GM12878 (cell line): ENCODE results near the gene TNFRSF1A. TPM values are rescaled to one million over a fixed set of nuclear protein-coding genes. Genes with fewer than 3 reads are reported as not detected.

Experiments used
- ATAC-seq: fragments of 200-7000 bp; cut with Tn5 transposase; 3 replicates; pipeline ENCODE4 v1.9.1; 2020; ENCODE audit warnings: mild to moderate bottlenecking, moderate library complexity
- BruUV-seq: library from RNA; stranded (reverse); fragments of 400-500 nt; replicated peaks from 2 replicates; lab custom pipeline; 2021; lab: Mats Ljungman, UMichigan
- CTCF ChIA-PET: fragments of 300-600 bp; sonication (Branson Sonifier 250); formaldehyde crosslinking; extraction: SDS; loops from one replicate; lab custom pipeline; 2021; ENCODE audit warnings: inconsistent platforms; lab: Yijun Ruan, JAX
- POLR2A ChIA-PET: fragments of 350-600 bp; formaldehyde crosslinking; extraction: SDS; loops from one replicate; lab custom pipeline; 2021; ENCODE audit warnings: inconsistent platforms; lab: Charles Lee
- RAD21 ChIA-PET: fragments of 300-600 bp; sonication (Branson Sonifier 250); formaldehyde crosslinking; loops from one replicate; lab custom pipeline; 2023; ENCODE audit warnings: antibody characterized with exemption; ENCODE audit not compliant: unreplicated experiment; lab: Charles Lee
- SMC1A ChIA-PET: fragments of 300-600 bp; sonication (Branson Sonifier 250); formaldehyde crosslinking; loops from one replicate; lab custom pipeline; 2023; ENCODE audit not compliant: unreplicated experiment, uncharacterized antibody; lab: Charles Lee
- DNase-seq: peaks from one replicate; pipeline ENCODE4 v3.0.0-alpha.2; 2011; ENCODE audit warnings: low read depth, low spot score
- FAIRE-seq: peaks from 3 replicates; lab custom pipeline; 2011; peaks lifted over from hg19 to GRCh38; lab: Jason Lieb, UNC
- H2AFZ ChIP-seq: 2 replicates; pipeline ENCODE4 v1.6.0; 2011; ENCODE audit warnings: low read depth, low read length, control low read depth; ENCODE audit not compliant: control insufficient read depth
- H3K27ac ChIP-seq: 2 replicates; pipeline ENCODE4 v1.5.1; 2011; ENCODE audit warnings: control low read depth; ENCODE audit not compliant: control insufficient read depth, insufficient read depth
- H3K27me3 ChIP-seq, 2 experiments: replicated peaks in 1 of 2; 2 replicates each; pipeline versions ENCODE4 v1.6.0 to v1.6.1; 2011; ENCODE audit warnings: low read length in 1 of 2; ENCODE audit not compliant: control insufficient read depth in 2 of 2, insufficient read depth in 2 of 2
- H3K36me3 ChIP-seq, 2 experiments: 2 replicates each; pipeline ENCODE4 v1.5.1; 2011; ENCODE audit warnings: low read length in 1 of 2; ENCODE audit not compliant: control insufficient read depth in 2 of 2, insufficient read depth in 2 of 2
- H3K4me1 ChIP-seq: 2 replicates; pipeline ENCODE4 v1.6.1; 2011; ENCODE audit warnings: mild to moderate bottlenecking, low read length, moderate library complexity, mixed read lengths; ENCODE audit not compliant: control insufficient read depth, insufficient read depth
- H3K4me2 ChIP-seq: 2 replicates; pipeline ENCODE4 v1.6.0; 2011; ENCODE audit warnings: control low read depth; ENCODE audit not compliant: control insufficient read depth, insufficient read depth
- H3K4me3 ChIP-seq: fragments of 200-600 bp; sonication (generic); 2 replicates; pipeline ENCODE4 v1.5.1; 2016
- H3K79me2 ChIP-seq: 2 replicates; pipeline ENCODE4 v1.6.0; 2011; ENCODE audit warnings: low read length; ENCODE audit not compliant: control insufficient read depth, insufficient read depth
- H3K9ac ChIP-seq: 2 replicates; pipeline ENCODE4 v1.8.0; 2011; ENCODE audit warnings: low read length, control low read depth, mixed read lengths; ENCODE audit not compliant: control insufficient read depth, insufficient read depth
- H3K9me3 ChIP-seq: replicated peaks from 3 replicates; pipeline ENCODE4 v1.5.1; 2011; ENCODE audit warnings: mild to moderate bottlenecking, low read length; ENCODE audit not compliant: control insufficient read depth, insufficient read depth
- H4K20me1 ChIP-seq: 2 replicates; pipeline ENCODE4 v1.6.0; 2011; ENCODE audit not compliant: control insufficient read depth, insufficient read depth
- CBFB ChIP-seq: IDR thresholded peaks from 2 replicates; pipeline ENCODE4 v1.6.1; 2016; ENCODE audit warnings: antibody characterized with exemption, low read depth
- EZH2 ChIP-seq: IDR thresholded peaks from 2 replicates; pipeline ENCODE4 v1.6.1; 2012; ENCODE audit warnings: low read depth, mild to moderate bottlenecking, control low read depth, inconsistent platforms, low read length, borderline replicate concordance; ENCODE audit not compliant: control insufficient read depth
- KAT2A ChIP-seq: conservative IDR thresholded peaks from 2 replicates; pipeline ENCODE4 v1.6.1; 2011; ENCODE audit warnings: low read depth, low read length; ENCODE audit not compliant: control insufficient read depth
- KDM1A ChIP-seq: fragments of 200-600 bp; sonication (generic); IDR thresholded peaks from 2 replicates; pipeline ENCODE4 v1.6.1; 2016; ENCODE audit warnings: borderline replicate concordance
- MTA3 ChIP-seq: IDR thresholded peaks from 2 replicates; pipeline ENCODE4 v1.6.1; 2012; ENCODE audit warnings: low read length, inconsistent platforms, borderline replicate concordance
- NFXL1 ChIP-seq: fragments of 450-650 bp; IDR thresholded peaks from 2 replicates; pipeline ENCODE4 v1.6.1; 2017; ENCODE audit warnings: antibody characterized with exemption, mild to moderate bottlenecking, borderline replicate concordance
- NKRF ChIP-seq: fragments of 450-650 bp; conservative IDR thresholded peaks from 2 replicates; pipeline ENCODE4 v1.6.1; 2017; ENCODE audit warnings: mild to moderate bottlenecking, moderate library complexity
- POU2F2 ChIP-seq: IDR thresholded peaks from 3 replicates; pipeline ENCODE4 v1.6.1; 2011; ENCODE audit warnings: low read depth, mild to moderate bottlenecking, low read length, borderline replicate concordance
- REST ChIP-seq: IDR thresholded peaks from 2 replicates; pipeline ENCODE4 v1.6.1; 2012; ENCODE audit warnings: mild to moderate bottlenecking, low read depth, low read length
- STAT1 ChIP-seq: fragments of 450-650 bp; conservative IDR thresholded peaks from 2 replicates; pipeline ENCODE4 v1.6.1; 2014; ENCODE audit warnings: antibody characterized with exemption, mild to moderate bottlenecking
- SUZ12 ChIP-seq: fragments of 200-600 bp; sonication (generic); IDR thresholded peaks from one replicate; pipeline ENCODE4 v1.6.1; 2018; ENCODE audit warnings: antibody characterized with exemption, mild to moderate bottlenecking; ENCODE audit not compliant: unreplicated experiment
- TCF12 ChIP-seq: IDR thresholded peaks from 2 replicates; pipeline ENCODE4 v1.6.1; 2011; ENCODE audit warnings: low read depth, mild to moderate bottlenecking, low read length
- WGBS: methylation state at CpG from one replicate; pipeline ENCODE4 v1.1.6; 2016; ENCODE audit warnings: low lambda C conversion rate; ENCODE audit not compliant: insufficient replicate concordance, insufficient coverage; ENCODE audit errors: missing lambda C conversion rate; 5-methylcytosine and 5-hydroxymethylcytosine counted together
- in situ Hi-C: fragments of 300-500 bp; cut with MboI; formaldehyde crosslinking; loops from 9 replicates; pipeline ENCODE4 v1.14.3; 2018; ENCODE audit warnings: mixed read lengths
- intact Hi-C: fragments of 100-400 bp; cut with micrococcal nuclease; formaldehyde crosslinking; loops from one replicate; pipeline ENCODE4 v1.14.2; 2022; ENCODE audit not compliant: unreplicated experiment
- polyA plus RNA-seq, 11 experiments: library from polyadenylated mRNA; depleted of rRNA in 4 of 11; unstranded in 6 of 11; stranded (reverse) in 5 of 11; fragments of >200 nt; fragmentation: Nextera tagmentation in 4 of 11; fragmentation: Illumina TruSeq in 1 of 11; extraction: Ambion mirVana in 4 of 11; extraction: Trizol in 1 of 11; gene quantifications; 1 replicate in 1 of 11; 2 replicates in 10 of 11; pipeline versions ENCODE4 v1.2.1 to v1.2.3, GENCODE V29; 2011 to 2016; ENCODE audit warnings: inconsistent platforms in 2 of 11, missing spikeins in 2 of 11, low read depth in 1 of 11
- total RNA-seq, 4 experiments: library from RNA; depleted of rRNA in 3 of 4; stranded (reverse); fragments of >200 nt in 3 of 4; fragmentation: Illumina TruSeq in 1 of 4; extraction: Trizol in 1 of 4; gene quantifications; 2 replicates each; pipeline versions ENCODE4 v1.2.1 to v1.2.3, GENCODE V29; 2013 to 2021

Gene TNFRSF1A
- total and polyA plus RNA-seq, 10 of the 15 experiments (the other 5 are each of a cell fraction or from before 2014, with no cell fraction given), result 0.24 to 16.5 (median 13.0) TPM

DNA sequence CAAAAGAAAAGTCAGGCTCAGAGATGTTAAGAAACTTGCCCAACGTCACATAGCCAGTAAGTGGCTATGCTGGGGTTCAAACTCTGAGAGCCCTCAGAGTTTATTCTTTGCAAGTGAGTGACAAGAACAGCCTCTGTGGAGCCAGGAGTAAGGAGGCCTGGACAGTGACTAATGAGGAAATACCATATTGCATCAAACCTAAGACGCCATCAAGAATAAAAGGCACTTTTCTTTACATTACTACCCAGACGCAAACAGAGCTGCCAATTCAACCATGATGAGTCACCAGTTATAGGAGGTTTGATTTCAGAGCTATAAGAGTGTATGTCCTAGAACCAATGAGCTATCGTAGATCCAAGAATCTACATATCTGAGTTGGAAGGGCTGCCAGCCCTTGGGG lies 9.4 kb downstream of the TNFRSF1A start (continued):
- TF ChIP-seq TCF12, result no peak
- TF ChIP-seq KAT2A, result no peak
- TF ChIP-seq STAT1, result no peak

DNA sequence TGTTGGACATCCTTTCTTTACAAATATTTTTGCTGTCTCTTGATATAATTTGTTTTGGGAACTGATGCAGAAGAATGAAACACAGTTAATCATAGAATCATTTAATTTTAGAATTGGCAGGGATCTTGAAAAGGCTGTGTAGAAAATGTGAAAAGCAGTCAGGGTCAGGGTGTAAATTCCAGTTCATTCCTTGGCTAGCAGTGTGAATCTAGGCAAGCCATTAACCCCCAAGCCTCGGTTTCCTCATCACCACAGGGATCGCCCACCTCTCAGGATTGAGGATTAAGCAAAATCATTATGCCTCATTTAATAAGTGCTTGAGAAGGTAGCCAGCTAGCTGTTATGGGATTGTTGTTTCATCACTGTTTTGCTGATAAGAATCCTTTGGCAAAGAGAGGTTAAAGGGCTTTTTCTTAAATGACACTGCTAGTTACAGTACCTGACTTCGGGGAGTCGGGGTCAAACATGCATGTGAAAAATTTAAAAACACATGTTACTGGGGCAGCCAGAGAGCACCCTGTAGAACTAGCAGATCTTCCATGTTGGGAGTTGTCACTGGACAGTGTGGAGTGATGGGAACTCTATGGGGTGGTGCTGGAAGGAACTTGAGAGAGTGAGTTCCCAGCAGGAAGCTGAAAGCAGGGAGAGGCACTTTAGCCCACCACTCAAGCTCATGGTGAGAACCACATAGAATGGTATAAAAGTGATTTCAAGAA lies 10.7 kb downstream of the TNFRSF1A start:
- H3K36me3 ChIP-seq, result peaks cover 11% of the 10 kb centered on the region in 2 experiments; a peak in 3 of 4 replicates
- no peak overlapping the region for H3K4me3 ChIP-seq
- no TSS peak for BruUV-seq
- no peak overlapping the region for H3K9ac ChIP-seq
- FAIRE-seq (no peak), ATAC-seq (no peak), DNase-seq (no peak)
- H3K79me2 ChIP-seq, result peaks cover 14% of the 10 kb centered on the region
- intact Hi-C loops (no loop called here), in situ Hi-C loops (no loop called here)
- POLR2A ChIA-PET, result interaction anchor here (0.7 to 3.4 kb wide), 3 partner anchors 9 to 23 kb away, joined by 4 to 12 read pairs (median 11); partner anchors contain the start of gene TNFRSF1A
- no peak overlapping the region for H2AFZ ChIP-seq
- H4K20me1 ChIP-seq, result no peaks in the 10 kb centered on the region
- H3K4me2 ChIP-seq, result no peak overlapping the region
- H3K9me3 ChIP-seq, result no peaks in the 10 kb centered on the region
- TF ChIP-seq NFXL1, result no peak
- no peak for TF ChIP-seq MTA3
- no peak for TF ChIP-seq NKRF
- TF ChIP-seq KDM1A, result no peak
- no peak for TF ChIP-seq POU2F2
- TF ChIP-seq REST, result no peak
- no peak for TF ChIP-seq EZH2
- no peak for TF ChIP-seq SUZ12
- no peak for TF ChIP-seq CBFB
- TF ChIP-seq, all 136 proteins: peak for 0
- Histone ChIP-seq H3K27ac (no peak overlapping the region), H3K27me3 (no peaks in the 10 kb centered on the region), H3K4me1 (peaks cover 29% of the 10 kb centered on the region)
- ChIA-PET CTCF (interaction anchor here (1.0 to 1.9 kb wide), 8 partner anchors 8 to 134 kb away, joined by 3 to 10 read pairs (median 4); no protein-coding TSS in a partner anchor), RAD21 (interaction anchor here (1.4 kb wide), 1 partner anchor 8 kb away, joined by 14 read pairs; no protein-coding TSS in a partner anchor), SMC1A (interaction anchor here (0.9 to 2.0 kb wide), 4 partner anchors 19 to 134 kb away, joined by 3 to 6 read pairs (median 4); no protein-coding TSS in a partner anchor)
- WGBS, result 89% methylated on average over 4 of the region's 4 CpGs
